ENCODE data around the gene ARPC5. TPM values are rescaled to one million over a fixed set of nuclear protein-coding genes. Genes with fewer than 3 reads are reported as not detected.

Gene ARPC5
- total and polyA plus RNA-seq, 9 of the 15 experiments (the other 6 are each of a cell fraction or from before 2014, with no cell fraction given) = 71.8 to 150 (median 91.6) TPM

GRCh38 chr1:183674339-183674738, 38.8 kb upstream of the ARPC5 start:
- TF ChIP-seq ZBTB11 (CRISPR knock-in tag; IDR thresholded peaks at IDR 0.05) = no peak
- TF ChIP-seq KLF16 (IDR thresholded peaks at IDR 0.05) = no peak
- no peak for TF ChIP-seq KDM4B (IDR thresholded peaks at IDR 0.05; ENCODE audit: borderline replicate concordance in 2 of 2, low read depth in 1 of 2)
- TF ChIP-seq PTBP1 (IDR thresholded peaks at IDR 0.05; ENCODE audit: low read depth, low read length) = no peak
- no peak for TF ChIP-seq CC2D1A (IDR thresholded peaks at IDR 0.05)
- no peak for TF ChIP-seq E2F5 (CRISPR knock-in tag; IDR thresholded peaks at IDR 0.05)
- no peak for TF ChIP-seq MAFK (IDR thresholded peaks at IDR 0.05; ENCODE audit: low read length)
- no peak for TF ChIP-seq MTA2 (IDR thresholded peaks at IDR 0.05; ENCODE audit: low read depth)
- no peak for TF ChIP-seq PPARD (CRISPR knock-in tag; IDR thresholded peaks at IDR 0.05)
- TF ChIP-seq POLR2A (conservative IDR thresholded peaks at IDR 0.05) = no peak
- no peak for TF ChIP-seq PHF21A (IDR thresholded peaks at IDR 0.05; ENCODE audit: borderline replicate concordance, low read depth)
- no peak for TF ChIP-seq CREB3 (tag; conservative IDR thresholded peaks at IDR 0.05; ENCODE audit: low read depth)
- TF ChIP-seq PHB (CRISPR knock-in tag; IDR thresholded peaks at IDR 0.05) = no peak

More at GRCh38 chr1:183674339-183674738, 38.8 kb upstream of the ARPC5 start:
- Histone ChIP-seq H3K4me1 (replicated peaks in 1 of 2; ENCODE audit: control insufficient read depth in 2 of 2, insufficient read depth in 2 of 2, low read length in 2 of 2) (no peaks in the 10 kb centered on the region), H4K20me1 (replicated peaks; ENCODE audit: control insufficient read depth, insufficient read depth, low read length) (no peaks in the 10 kb centered on the region), H3K27me3 (ENCODE audit: control insufficient read depth in 2 of 2, insufficient read depth in 2 of 2, low read length in 2 of 2) (0 out of 5 replicates have a peak, but pooled peaks cover 0 to 3% of the 10 kb centered on the region in 2 experiments), H3K27ac (ENCODE audit: extremely low read depth, low read depth, low read length) (no peak overlapping the region), H2AFZ (ENCODE audit: low read depth, low read length) (no peak overlapping the region), H3K9me1 (ENCODE audit: control insufficient read depth, insufficient read depth, low read length) (no peaks in the 10 kb centered on the region), H3K4me3 (no peak overlapping the region), H3K9me3 (replicated peaks; ENCODE audit: control insufficient read depth, insufficient read depth, low read depth, low read length) (no peaks in the 10 kb centered on the region), H3K36me3 (ENCODE audit: control insufficient read depth, insufficient read depth, low read length) (no peaks in the 10 kb centered on the region), H3K9ac (ENCODE audit: insufficient read depth in 1 of 2, low read depth in 2 of 2, low read length in 2 of 2) (no peak overlapping the region), H3K4me2 (ENCODE audit: insufficient read depth, low read length) (no peak overlapping the region), H3K79me2 (ENCODE audit: control insufficient read depth, insufficient read depth, low read length) (no peaks in the 10 kb centered on the region)
- no peak for ATAC-seq
- BruUV-seq (replicated peaks) = no TSS peak
- intact Hi-C loops (cut with micrococcal nuclease) = no loop called here
- POLR2A ChIA-PET = no interaction called here
- in situ Hi-C loops (cut with MboI) = no loop called here
- 5% methylated on average over 1 of the region's 1 CpG for WGBS (ENCODE audit: insufficient coverage, low coverage, missing lambda C conversion rate)
- no peak for DNase-seq (ENCODE audit: extremely low read depth in 1 of 4, low spot score in 3 of 4)
- CTCF ChIA-PET (ENCODE audit: low intra/inter-chr PET ratio) = no interaction called here
- FAIRE-seq = no peak

All from K562 (cell line).